Measurements from ENCODE around the gene PAFAH1B1. TPM values are rescaled to one million over a fixed set of nuclear protein-coding genes. Genes with fewer than 3 reads are reported as not detected.
A peak's percentile ranks its signal among the peaks of the same experiment; 100 is the strongest.
"Not testable (repeated sequence)": the region's sequence is repeated elsewhere in the genome, so short reads cannot be mapped to it uniquely, and the experiment has no call there.

Gene PAFAH1B1
- polyA plus RNA-seq, 1 donor = 182 TPM

- peak; percentile 86 for DNase-seq
Measured at GRCh38 chr17:2593821-2594721, 617 bp downstream of the PAFAH1B1 start.

- peak; percentile 25 for DNase-seq
Measured at GRCh38 chr17:2594722-2595599, 1.5 kb downstream of the PAFAH1B1 start.

DNA sequence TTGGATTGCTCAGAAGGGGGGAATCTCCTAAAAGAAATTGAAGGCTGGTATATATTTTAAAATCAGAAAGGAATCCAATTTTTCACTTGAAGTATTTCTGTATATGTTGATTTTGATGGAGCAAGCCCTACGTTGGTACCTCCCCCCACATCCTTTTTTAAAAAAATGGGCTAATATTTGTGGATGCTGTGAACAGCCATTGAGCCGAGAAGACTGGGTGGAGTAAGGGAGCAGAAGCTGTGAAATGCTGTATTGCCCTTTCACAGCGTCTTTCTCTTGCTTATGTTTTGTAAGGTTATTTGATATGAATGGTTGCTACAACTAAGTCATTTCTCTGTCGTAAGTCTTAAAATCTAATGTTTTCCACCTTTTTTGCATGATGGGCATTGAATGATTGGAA is 2.3 kb downstream of the PAFAH1B1 start:
- DNase-seq = no peak

- no peak for DNase-seq
Measured at GRCh38 chr17:2598166-2598565, 4.7 kb downstream of the PAFAH1B1 start.

GRCh38 chr17:2602597-2603017 is 9.2 kb downstream of the PAFAH1B1 start:
- no peak for DNase-seq

DNA sequence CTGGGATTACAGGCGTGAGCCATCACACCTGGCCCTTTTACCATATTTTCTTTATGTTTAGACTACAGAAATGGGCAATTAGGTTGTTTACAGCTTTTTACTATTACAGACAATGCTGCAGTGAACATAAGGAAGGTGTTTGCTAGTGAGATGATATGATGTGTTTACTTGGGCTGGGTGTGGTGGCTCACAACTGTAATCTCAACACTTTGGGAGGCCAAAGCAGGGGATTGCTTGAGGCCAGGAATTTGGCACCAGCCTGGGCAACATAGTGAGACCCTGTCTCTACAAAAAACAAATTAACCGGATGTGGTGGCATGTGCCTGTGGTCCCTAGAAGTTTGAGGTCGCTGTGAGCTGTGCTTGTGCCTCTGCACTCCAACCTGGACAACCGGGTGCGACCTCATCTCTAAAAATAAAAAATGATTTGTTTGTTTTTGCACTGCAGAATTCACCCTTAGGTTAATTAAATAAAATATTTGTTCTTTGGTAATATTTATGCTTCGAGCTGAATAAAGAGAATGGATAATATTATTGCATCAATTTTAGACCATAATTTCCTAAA is 15.0 kb downstream of the PAFAH1B1 start:
- DNase-seq = no peak

DNA sequence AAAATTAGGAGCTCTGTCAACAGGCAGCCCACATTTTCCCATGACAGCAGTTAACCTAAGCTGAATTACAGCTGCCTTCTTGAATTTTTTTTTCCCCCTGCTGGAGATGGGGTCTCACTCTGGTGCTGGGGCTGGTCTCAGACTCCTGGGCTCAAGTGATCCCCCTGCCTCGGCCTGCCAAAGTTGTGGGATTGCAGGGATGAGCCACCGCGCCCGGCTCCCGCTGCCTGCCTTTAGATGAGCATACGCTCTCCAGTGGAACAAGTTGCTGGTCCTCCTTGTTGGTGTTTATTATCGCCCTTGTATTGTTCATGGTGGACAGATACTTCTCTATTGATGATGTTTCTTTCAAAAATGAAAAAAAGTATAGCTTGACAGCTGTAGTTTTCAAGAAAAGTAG is 15.6 kb downstream of the PAFAH1B1 start:
- no peak for DNase-seq

- DNase-seq = no peak
Measured at GRCh38 chr17:2610195-2611175, 17.0 kb downstream of the PAFAH1B1 start.

- no peak for DNase-seq
Measured at GRCh38 chr17:2611627-2612026, 18.2 kb downstream of the PAFAH1B1 start.

GRCh38 chr17:2612630-2613029 is 19.2 kb downstream of the PAFAH1B1 start:
- DNase-seq = no peak

DNA sequence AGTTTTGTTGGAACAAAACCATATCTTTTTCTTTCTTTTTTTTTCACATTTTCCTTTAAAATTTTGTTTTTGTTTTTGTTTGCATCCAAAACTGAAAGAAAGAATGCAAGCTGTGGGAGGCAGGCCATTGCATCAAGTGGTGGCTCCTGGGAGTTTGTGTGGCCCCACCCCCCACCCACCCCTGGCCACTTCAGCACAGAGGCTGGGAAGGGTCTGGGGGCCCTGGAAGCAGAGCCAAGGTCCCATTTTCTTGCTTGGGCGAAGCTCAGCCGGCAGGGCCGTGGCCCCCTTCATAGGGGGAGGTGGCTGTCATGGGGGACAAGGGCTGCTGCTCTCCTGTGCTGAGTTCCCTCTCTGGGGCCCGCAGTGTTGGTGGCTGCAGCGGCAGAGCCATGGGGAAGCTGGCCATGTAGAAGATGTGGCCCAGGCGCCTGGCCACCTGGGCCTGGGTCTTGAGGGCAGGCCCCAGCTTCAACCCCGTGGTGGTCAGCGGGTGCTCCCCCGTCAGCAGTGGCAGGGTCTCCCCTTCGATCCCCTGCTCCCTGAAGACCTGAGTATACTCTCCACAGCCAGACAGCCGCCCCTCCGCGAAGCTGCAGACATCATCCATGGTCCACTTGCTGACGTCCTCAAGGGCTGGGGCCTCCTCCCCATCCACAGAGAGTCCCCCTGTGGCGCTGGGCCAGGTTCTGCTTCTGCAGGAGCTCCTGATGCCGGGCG is 19.8 kb downstream of the PAFAH1B1 start:
- DNase-seq = no peak

GRCh38 chr17:2615882-2616281 is 22.4 kb downstream of the PAFAH1B1 start:
- no peak for DNase-seq

DNA sequence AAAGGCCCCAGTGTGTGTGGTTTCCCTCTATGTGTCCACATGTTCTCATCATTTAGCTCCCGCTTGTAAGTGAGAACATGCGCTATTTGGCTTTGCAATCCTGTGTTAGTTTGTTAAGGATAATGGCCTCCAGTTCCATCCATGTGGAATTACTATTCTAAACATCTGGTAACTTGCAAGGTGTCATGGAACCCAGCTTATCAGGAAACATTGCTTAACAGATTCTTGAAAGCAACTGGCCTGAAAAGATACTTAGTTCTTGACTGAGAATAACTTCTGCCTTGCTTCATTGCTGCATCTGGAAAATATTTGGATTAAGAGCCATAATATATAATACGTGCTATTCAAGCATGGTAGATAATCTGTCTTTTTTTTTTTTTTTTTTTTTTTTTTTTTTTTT is 27.8 kb downstream of the PAFAH1B1 start:
- DNase-seq = no peak

GRCh38 chr17:2621951-2622405 is 28.5 kb downstream of the PAFAH1B1 start:
- not testable (repeated sequence) for DNase-seq

- DNase-seq = not testable (repeated sequence)
Measured at GRCh38 chr17:2622721-2623301, 29.4 kb downstream of the PAFAH1B1 start.

GRCh38 chr17:2624292-2624731 is 30.9 kb downstream of the PAFAH1B1 start:
- no peak for DNase-seq

DNA sequence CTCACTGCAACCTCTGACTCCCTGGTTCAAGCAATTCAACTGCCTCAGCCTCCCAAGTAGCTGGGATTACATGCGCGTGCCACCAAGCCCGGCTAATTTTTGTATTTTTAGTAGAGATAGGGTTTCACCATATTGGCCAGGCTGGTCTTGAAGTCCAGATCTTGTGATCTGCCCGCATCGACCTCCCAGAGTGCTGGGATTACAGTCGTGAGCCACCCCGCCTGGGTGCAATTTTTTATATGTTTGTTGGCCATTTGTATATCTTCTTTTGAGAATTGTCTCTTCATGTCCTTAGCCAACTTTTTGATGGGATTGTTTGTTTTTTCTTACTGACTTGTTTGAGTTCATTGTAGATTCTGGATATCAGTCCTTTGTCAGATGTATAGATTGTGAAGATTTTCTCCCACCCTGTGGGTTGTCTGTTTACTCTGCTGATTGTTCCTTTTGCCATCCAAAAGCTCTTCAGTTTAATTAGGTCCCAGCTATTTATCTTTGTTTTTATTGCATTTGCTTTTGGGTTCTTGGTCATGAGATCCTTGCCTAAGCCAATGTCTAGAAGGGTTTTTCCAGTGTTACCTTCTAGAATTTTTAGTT is 33.3 kb downstream of the PAFAH1B1 start:
- DNase-seq = not testable (repeated sequence)

GRCh38 chr17:2628922-2629321 is 35.5 kb downstream of the PAFAH1B1 start:
- not testable (repeated sequence) for DNase-seq

- DNase-seq = no peak
Measured at GRCh38 chr17:2631211-2631610, 37.8 kb downstream of the PAFAH1B1 start.

Measured in left kidney (tissue), 2 donors.